Activated CD8-positive, alpha-beta T cell treated with anti-CD3 and anti-CD28 coated beads for 36 hours (primary cell): ENCODE results near the gene CDKL1. TPM values are rescaled to one million over a fixed set of nuclear protein-coding genes. Genes with fewer than 3 reads are reported as not detected.
"Not testable (repeated sequence)": the region's sequence is repeated elsewhere in the genome, so short reads cannot be mapped to it uniquely, and the experiment has no call there.

Experiments
- ATAC-seq: fragments of 200-7000 bp; cut with Tn5 transposase; one replicate; pipeline ENCODE4 v1.10.0; 2021; ENCODE audit warnings: mild to moderate bottlenecking, moderate library complexity
- CTCF ChIA-PET: fragments of 350-600 bp; sonication (Branson Sonifier 250); formaldehyde crosslinking; loops from one replicate; lab custom pipeline; 2021; ENCODE audit warnings: antibody characterized with exemption; lab: Charles Lee
- POLR2A ChIA-PET: fragments of 350-600 bp; sonication (Branson Sonifier 250); formaldehyde crosslinking; loops from one replicate; lab custom pipeline; 2021; ENCODE audit warnings: antibody characterized with exemption; lab: Charles Lee
- DNase-seq: peaks from one replicate; pipeline ENCODE4 v3.0.0-alpha.2; 2020
- H3K27ac Mint-ChIP-seq: one replicate; pipeline ENCODE4 v1.8.0; 2021; ENCODE audit warnings: mild to moderate bottlenecking, mixed read lengths
- H3K27me3 Mint-ChIP-seq: one replicate; pipeline ENCODE4 v1.8.0; 2021; ENCODE audit warnings: mixed read lengths
- H3K36me3 Mint-ChIP-seq: one replicate; pipeline ENCODE4 v1.8.0; 2021; ENCODE audit warnings: low read depth, mixed read lengths
- H3K4me1 Mint-ChIP-seq: one replicate; pipeline ENCODE4 v1.8.0; 2021; ENCODE audit warnings: low read depth, mixed read lengths
- H3K4me3 Mint-ChIP-seq: one replicate; pipeline ENCODE4 v1.8.0; 2021; ENCODE audit warnings: mild to moderate bottlenecking, moderate library complexity, mixed read lengths
- H3K9me3 Mint-ChIP-seq: one replicate; pipeline ENCODE4 v1.8.0; 2021; ENCODE audit warnings: mixed read lengths
- intact Hi-C: fragments of 100-400 bp; cut with micrococcal nuclease; formaldehyde crosslinking; loops from one replicate; pipeline ENCODE4 v1.10.0; 2022
- total RNA-seq, 2 experiments: library from RNA; stranded (reverse); gene quantifications; one replicate each; pipeline ENCODE4 v1.2.3, GENCODE V29; 2021
- TF ChIP-seq, protein P1 (sequence below): fragments of 200-600 bp; IDR thresholded peaks from one replicate; pipeline ENCODE4 v1.8.0; 2022; ENCODE audit warnings: antibody characterized with exemption, mild to moderate bottlenecking

CDKL1 gene
- total RNA-seq, 2 experiments from 2014 or later, result 3.3 to 7.7 TPM

DNA sequence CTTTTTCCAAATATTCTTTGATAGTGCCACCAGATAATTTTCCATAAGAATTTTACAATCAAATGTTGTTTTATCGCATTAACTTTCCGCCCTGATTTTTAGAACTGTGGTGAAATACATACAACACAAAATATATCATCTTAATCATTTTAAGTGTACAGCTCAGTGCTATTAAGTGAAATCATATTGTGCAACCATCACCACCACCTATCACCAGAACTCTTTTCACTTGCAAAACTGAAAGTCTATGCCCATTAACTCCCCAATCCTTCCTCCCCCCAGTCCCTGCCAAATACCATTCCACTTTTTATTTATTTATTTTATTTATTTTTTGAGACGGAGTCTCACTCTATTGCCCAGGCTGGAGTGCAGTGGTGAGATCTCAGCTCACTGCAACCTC is 36.6 kb downstream of the CDKL1 start:
- Mint-ChIP-seq H3K36me3 (peaks cover 15% of the 10 kb centered on the region), H3K4me3 (no peak overlapping the region), H3K27ac (no peak overlapping the region), H3K4me1 (peaks cover 18% of the 10 kb centered on the region), H3K27me3 (no peaks in the 10 kb centered on the region), H3K9me3 (peaks cover 4% of the 10 kb centered on the region)
- ATAC-seq (no peak), DNase-seq (no peak)
- intact Hi-C loops, result no loop called here
- ChIA-PET CTCF (interaction anchor here (1.1 kb wide), 1 partner anchor 172 kb away, joined by 3 read pairs; the partner anchor contains the start of gene MAP4K5), POLR2A (no interaction called here)
- TF ChIP-seq, protein P1, sequence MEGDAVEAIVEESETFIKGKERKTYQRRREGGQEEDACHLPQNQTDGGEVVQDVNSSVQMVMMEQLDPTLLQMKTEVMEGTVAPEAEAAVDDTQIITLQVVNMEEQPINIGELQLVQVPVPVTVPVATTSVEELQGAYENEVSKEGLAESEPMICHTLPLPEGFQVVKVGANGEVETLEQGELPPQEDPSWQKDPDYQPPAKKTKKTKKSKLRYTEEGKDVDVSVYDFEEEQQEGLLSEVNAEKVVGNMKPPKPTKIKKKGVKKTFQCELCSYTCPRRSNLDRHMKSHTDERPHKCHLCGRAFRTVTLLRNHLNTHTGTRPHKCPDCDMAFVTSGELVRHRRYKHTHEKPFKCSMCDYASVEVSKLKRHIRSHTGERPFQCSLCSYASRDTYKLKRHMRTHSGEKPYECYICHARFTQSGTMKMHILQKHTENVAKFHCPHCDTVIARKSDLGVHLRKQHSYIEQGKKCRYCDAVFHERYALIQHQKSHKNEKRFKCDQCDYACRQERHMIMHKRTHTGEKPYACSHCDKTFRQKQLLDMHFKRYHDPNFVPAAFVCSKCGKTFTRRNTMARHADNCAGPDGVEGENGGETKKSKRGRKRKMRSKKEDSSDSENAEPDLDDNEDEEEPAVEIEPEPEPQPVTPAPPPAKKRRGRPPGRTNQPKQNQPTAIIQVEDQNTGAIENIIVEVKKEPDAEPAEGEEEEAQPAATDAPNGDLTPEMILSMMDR, result no peak

DNA sequence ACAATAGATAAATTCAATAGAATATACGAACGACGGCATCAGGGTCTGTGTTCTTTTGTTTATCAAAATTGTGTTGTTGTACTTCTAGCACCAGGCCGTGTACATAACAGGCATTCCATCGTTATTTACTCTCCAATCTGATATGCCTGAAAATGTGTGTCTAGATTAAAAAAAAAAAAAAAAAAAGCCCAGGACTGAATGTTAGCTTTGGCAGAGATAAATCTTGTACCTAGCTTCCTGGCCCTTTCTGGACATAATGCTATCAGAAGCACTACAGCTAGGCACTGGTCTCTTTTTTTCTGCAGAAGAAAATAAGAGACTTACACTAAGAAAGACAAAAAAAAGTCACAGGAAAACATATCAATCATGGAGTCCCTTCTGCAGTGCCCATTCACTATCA is 37.0 kb downstream of the CDKL1 start:
- H3K27me3 Mint-ChIP-seq, result no peaks in the 10 kb centered on the region
- H3K27ac Mint-ChIP-seq, result no peak overlapping the region
- ChIA-PET CTCF (interaction anchor here (1.1 kb wide), 1 partner anchor 172 kb away, joined by 3 read pairs; the partner anchor contains the start of gene MAP4K5), POLR2A (no interaction called here)
- H3K9me3 Mint-ChIP-seq, result peaks cover 4% of the 10 kb centered on the region
- H3K4me3 Mint-ChIP-seq, result no peak overlapping the region
- intact Hi-C loops, result no loop called here
- H3K4me1 Mint-ChIP-seq, result peaks cover 15% of the 10 kb centered on the region
- peaks cover 15% of the 10 kb centered on the region for H3K36me3 Mint-ChIP-seq
- no peak for ATAC-seq
- TF ChIP-seq, protein P1, result no peak
- DNase-seq, result no peak

GRCh38 chr14:50357753-50358395 is 38.8 kb downstream of the CDKL1 start:
- Mint-ChIP-seq H3K4me1 (peaks cover 5% of the 10 kb centered on the region), H3K4me3 (no peak overlapping the region), H3K27ac (no peak overlapping the region), H3K9me3 (peaks cover 4% of the 10 kb centered on the region), H3K27me3 (no peaks in the 10 kb centered on the region), H3K36me3 (peaks cover 17% of the 10 kb centered on the region)
- TF ChIP-seq, protein P1, result no peak
- DNase-seq (no peak), ATAC-seq (no peak)
- CTCF ChIA-PET, result interaction anchor here (1.4 kb wide), 1 partner anchor 12 kb away, joined by 3 read pairs; no protein-coding TSS in a partner anchor
- intact Hi-C loops, result no loop called here
- POLR2A ChIA-PET, result no interaction called here

DNA sequence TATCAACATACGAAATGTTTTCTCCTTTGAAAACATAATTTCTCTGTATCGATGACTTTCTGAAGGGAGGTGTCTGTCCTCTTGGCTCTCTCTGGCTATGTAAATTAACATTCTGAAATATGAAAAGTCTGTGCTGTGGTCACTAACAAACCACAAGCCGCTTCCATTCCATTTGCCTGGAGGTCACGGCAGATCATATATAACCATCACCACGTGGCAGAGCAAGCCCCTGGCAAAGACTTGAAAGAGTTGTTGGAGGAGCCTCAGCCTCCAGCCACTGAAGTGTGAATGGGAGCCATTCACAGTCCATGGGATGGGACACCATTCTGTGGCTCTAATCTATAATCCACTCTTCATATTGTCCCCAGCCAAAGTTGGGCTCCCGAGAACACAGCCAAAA is 39.6 kb downstream of the CDKL1 start:
- Mint-ChIP-seq H3K9me3 (no peaks in the 10 kb centered on the region), H3K27me3 (no peaks in the 10 kb centered on the region), H3K27ac (no peak overlapping the region), H3K36me3 (peaks cover 11% of the 10 kb centered on the region), H3K4me1 (no peaks in the 10 kb centered on the region), H3K4me3 (no peak overlapping the region)
- ChIA-PET POLR2A (no interaction called here), CTCF (interaction anchor here (1.4 kb wide), 1 partner anchor 12 kb away, joined by 3 read pairs; no protein-coding TSS in a partner anchor)
- TF ChIP-seq, protein P1, result no peak
- intact Hi-C loops, result no loop called here
- DNase-seq, result no peak
- ATAC-seq, result no peak

DNA sequence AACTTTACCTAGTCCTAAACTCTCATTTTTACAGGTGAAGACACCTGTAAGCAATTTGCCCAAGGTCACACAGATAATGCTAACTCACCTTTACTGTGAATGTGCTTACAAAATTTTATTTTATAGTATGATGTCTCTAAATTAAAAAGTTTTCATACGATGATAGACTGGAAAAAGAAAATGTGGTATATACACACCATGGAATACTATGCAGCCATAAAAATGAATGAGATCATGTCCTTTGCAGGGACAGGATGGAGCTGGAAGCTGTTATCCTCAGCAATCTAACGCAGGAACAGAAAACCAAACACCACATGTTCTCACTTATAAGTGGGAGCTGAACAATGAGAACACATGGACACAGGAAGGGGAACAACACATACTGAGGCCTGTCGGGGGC is 40.4 kb downstream of the CDKL1 start:
- CTCF ChIA-PET, result interaction anchor here (1.0 to 1.2 kb wide), 2 partner anchors 14 to 35 kb away, joined by 3 to 5 read pairs; no protein-coding TSS in a partner anchor
- not testable (repeated sequence) for DNase-seq, H3K27ac Mint-ChIP-seq

More for the DNA sequence above, 40.4 kb downstream of the CDKL1 start:
- H3K4me3 Mint-ChIP-seq, H3K27me3 Mint-ChIP-seq, POLR2A ChIA-PET, intact Hi-C loops, H3K9me3 Mint-ChIP-seq, ATAC-seq, H3K4me1 Mint-ChIP-seq: not testable (repeated sequence)
- peaks cover 11% of the 10 kb centered on the region for H3K36me3 Mint-ChIP-seq
